B cell (primary cell): ENCODE results near the gene TTC21A. TPM values are rescaled to one million over a fixed set of nuclear protein-coding genes. Genes with fewer than 3 reads are reported as not detected.

ENCODE experiments used
- ATAC-seq: fragments of 200-7000 bp; cut with Tn5 transposase; one replicate; pipeline ENCODE4 v1.10.0; 2021; ENCODE audit warnings: low read depth, mild to moderate bottlenecking, moderate number of reproducible peaks, moderate library complexity
- CTCF ChIA-PET: fragments of 350-600 bp; sonication (Branson Sonifier 250); formaldehyde crosslinking; loops from one replicate; lab custom pipeline; 2021; ENCODE audit warnings: antibody characterized with exemption, inconsistent platforms; lab: Charles Lee
- POLR2A ChIA-PET: fragments of 350-600 bp; sonication (Branson Sonifier 250); formaldehyde crosslinking; loops from one replicate; lab custom pipeline; 2021; ENCODE audit warnings: antibody characterized with exemption; lab: Charles Lee
- DNase-seq: peaks from one replicate; pipeline ENCODE4 v3.0.0; 2013
- H2AFZ ChIP-seq: 2 replicates; pipeline ENCODE4 v1.6.1; 2012; ENCODE audit warnings: mild to moderate bottlenecking, low read depth, low read length; ENCODE audit not compliant: insufficient read depth, poor library complexity, severe bottlenecking
- H3K27ac ChIP-seq, 2 donors: 1 replicate in 1 of 2; 2 replicates in 1 of 2; pipeline ENCODE4 v1.5.1; 2012 to 2013; ENCODE audit warnings: low read length in 2 of 2, mild to moderate bottlenecking in 2 of 2, moderate library complexity in 1 of 2
- H3K27me3 ChIP-seq, 4 experiments: fragments of 200-600 bp in 1 of 4; sonication (generic) in 1 of 4; replicated peaks in 1 of 4; 1 replicate in 2 of 4; 2 replicates in 2 of 4; pipeline versions ENCODE4 v1.6.1 to v1.7.0; 2013 to 2016; ENCODE audit warnings: low read length in 3 of 4, mild to moderate bottlenecking in 2 of 4, mixed read lengths in 1 of 4, moderate library complexity in 1 of 4; ENCODE audit not compliant: insufficient read depth in 4 of 4, control insufficient read depth in 3 of 4; ENCODE audit errors: control extremely low read depth in 1 of 4
- H3K36me3 ChIP-seq, 2 experiments: replicated peaks in 1 of 2; 1 replicate in 1 of 2; 2 replicates in 1 of 2; pipeline versions ENCODE4 v1.6.1 to v1.7.1; 2013; ENCODE audit warnings: low read length in 1 of 2; ENCODE audit not compliant: insufficient read depth in 2 of 2, control insufficient read depth in 1 of 2; ENCODE audit errors: control extremely low read depth in 1 of 2, extremely low read depth in 1 of 2
- H3K4me1 ChIP-seq, 2 donors: fragments of 200-600 bp in 1 of 2; sonication (generic) in 1 of 2; 1 replicate in 1 of 2; 2 replicates in 1 of 2; pipeline versions ENCODE4 v1.5.1 to v1.6.1; 2013 to 2017; ENCODE audit warnings: low read length in 2 of 2; ENCODE audit not compliant: control insufficient read depth in 2 of 2, insufficient read depth in 2 of 2
- H3K4me2 ChIP-seq: replicated peaks from 2 replicates; pipeline ENCODE3; 2012; ENCODE audit warnings: mild to moderate bottlenecking, low read depth, low read length; ENCODE audit not compliant: poor library complexity, severe bottlenecking
- H3K4me3 ChIP-seq, 5 experiments: fragments of 200-600 bp in 1 of 5; sonication (generic) in 1 of 5; 1 replicate in 3 of 5; 2 replicates in 2 of 5; pipeline versions ENCODE4 v1.5.1 to v1.7.0; 2011 to 2016; ENCODE audit warnings: low read length in 4 of 5, mild to moderate bottlenecking in 4 of 5, low read depth in 2 of 5, control low read depth in 1 of 5, moderate library complexity in 1 of 5; ENCODE audit not compliant: insufficient read depth in 1 of 5; ENCODE audit errors: control extremely low read depth in 1 of 5, extremely low read depth in 1 of 5
- H3K79me2 ChIP-seq: fragments of 200-600 bp; sonication (generic); one replicate; pipeline ENCODE4 v1.6.0; 2016; ENCODE audit warnings: low read length; ENCODE audit not compliant: control insufficient read depth, insufficient read depth
- H3K9ac ChIP-seq: fragments of 200-600 bp; sonication (generic); 2 replicates; pipeline ENCODE4 v1.6.1; 2017; ENCODE audit warnings: mild to moderate bottlenecking, low read length, moderate library complexity
- H3K9me3 ChIP-seq, 3 donors: one replicate each; pipeline versions ENCODE4 v1.6.1 to v1.7.1; 2013; ENCODE audit warnings: low read length in 2 of 3; ENCODE audit not compliant: control insufficient read depth in 2 of 3, insufficient read depth in 1 of 3; ENCODE audit errors: control extremely low read depth in 1 of 3
- H4K20me1 ChIP-seq: 2 replicates; pipeline ENCODE4 v1.6.0; 2012; ENCODE audit warnings: mild to moderate bottlenecking, low read length; ENCODE audit not compliant: insufficient read depth, control insufficient read depth, poor library complexity, severe bottlenecking
- H3K27ac Mint-ChIP-seq: one replicate; pipeline ENCODE4 v1.8.0; 2021; ENCODE audit warnings: mixed read lengths
- H3K27me3 Mint-ChIP-seq: one replicate; pipeline ENCODE4 v1.8.0; 2021; ENCODE audit warnings: mixed read lengths
- H3K4me1 Mint-ChIP-seq: one replicate; pipeline ENCODE4 v1.8.0; 2021; ENCODE audit warnings: mixed read lengths
- H3K4me3 Mint-ChIP-seq: one replicate; pipeline ENCODE4 v1.8.0; 2021; ENCODE audit warnings: mixed read lengths
- H3K9me3 Mint-ChIP-seq: one replicate; pipeline ENCODE4 v1.8.0; 2022; ENCODE audit warnings: mixed read lengths; ENCODE audit not compliant: insufficient read depth
- CTCF ChIP-seq: fragments of 200-600 bp; IDR thresholded peaks from one replicate; pipeline ENCODE4 v1.8.0; 2022; ENCODE audit warnings: antibody characterized with exemption, mild to moderate bottlenecking
- EZH2 ChIP-seq: IDR thresholded peaks from 2 replicates; pipeline ENCODE4 v1.6.1; 2012; ENCODE audit warnings: borderline replicate concordance, low read depth, mild to moderate bottlenecking, moderate library complexity, low read length; ENCODE audit not compliant: insufficient read depth, poor library complexity, severe bottlenecking
- WGBS: methylation state at CpG from one replicate; pipeline ENCODE4 v1.1.5; 2013; ENCODE audit warnings: missing lambda C conversion rate; ENCODE audit not compliant: insufficient coverage; 5-methylcytosine and 5-hydroxymethylcytosine counted together
- intact Hi-C: fragments of 100-400 bp; cut with micrococcal nuclease; formaldehyde crosslinking; loops from one replicate; pipeline ENCODE4 v1.10.0; 2022
- polyA plus RNA-seq: library from polyadenylated mRNA; depleted of rRNA; stranded (reverse); fragments of >200 nt; gene quantifications from 2 replicates; pipeline ENCODE4 v1.2.3, GENCODE V29; 2012
- total RNA-seq, 2 donors: library from RNA; stranded (reverse); fragments of 120-200 nt in 1 of 2; gene quantifications; 1 replicate in 1 of 2; 2 replicates in 1 of 2; pipeline versions ENCODE4 v1.2.3 to v1.2.4, GENCODE V29; 2013 to 2022

Gene TTC21A
- total and polyA plus RNA-seq, 2 donors (not counting 1 experiment from before 2014, with no cell fraction given) = 49.2 to 106 TPM

DNA sequence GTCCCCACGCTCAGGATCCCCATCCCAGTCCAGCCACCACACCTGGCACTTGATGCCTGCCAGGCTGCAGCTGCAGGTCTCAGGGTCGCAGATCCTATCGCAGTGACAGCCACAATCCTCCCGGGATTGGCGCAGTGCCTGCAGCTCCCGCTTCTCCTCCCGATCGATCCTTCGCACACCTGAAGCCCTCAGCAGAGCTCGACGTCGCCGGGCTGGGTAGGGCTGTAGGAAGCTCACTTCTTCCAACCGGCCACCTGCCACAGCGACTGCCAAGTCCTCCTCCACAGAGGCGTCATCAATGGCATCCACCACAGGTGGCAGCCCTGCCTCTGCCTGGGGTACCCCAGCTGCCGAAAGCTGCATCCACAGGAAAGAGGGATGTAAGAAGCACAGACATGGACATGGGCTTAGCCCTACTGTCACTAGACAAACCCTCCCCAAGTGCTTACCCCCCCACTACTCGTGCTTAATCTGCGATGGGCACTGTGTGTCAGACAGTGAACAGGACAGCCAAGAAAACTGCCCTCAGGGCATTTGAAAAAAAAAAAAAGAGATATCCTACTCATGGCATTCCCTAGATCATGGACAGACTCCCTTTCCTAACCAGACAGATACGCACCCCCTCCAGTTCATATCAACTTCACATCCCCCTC, 36.7 kb downstream of the TTC21A start:
- ChIA-PET POLR2A (no interaction called here), CTCF (interaction anchor here (0.8 to 1.3 kb wide), 2 partner anchors 27 to 147 kb away, joined by 4 read pairs; no protein-coding TSS in a partner anchor)
- Histone ChIP-seq H3K9me3 (no peaks in the 10 kb centered on the region), H3K4me2 (no peak overlapping the region), H3K4me3 (no peak overlapping the region), H2AFZ (no peak overlapping the region), H3K4me1 (peaks cover 58 to 62% of the 10 kb centered on the region in 2 donors), H3K27me3 (no peaks in the 10 kb centered on the region), H3K79me2 (peaks cover 74% of the 10 kb centered on the region), H4K20me1 (peaks cover 87% of the 10 kb centered on the region), H3K36me3 (peaks cover 2 to 63% of the 10 kb centered on the region in 2 experiments), H3K27ac (no peak overlapping the region), H3K9ac (no peak overlapping the region)
- intact Hi-C loops = no loop called here
- no peaks in the 10 kb centered on the region for H3K9me3 Mint-ChIP-seq
- H3K27me3 Mint-ChIP-seq = no peaks in the 10 kb centered on the region
- TF ChIP-seq CTCF (no peak), EZH2 (no peak)
- WGBS = 95% methylated on average over 20 of the region's 20 CpGs
- DNase-seq (no peak), ATAC-seq (no peak)
- peaks cover 72% of the 10 kb centered on the region for H3K4me1 Mint-ChIP-seq
- no peak overlapping the region for H3K4me3 Mint-ChIP-seq
- peak overlapping the region; percentile 57 for H3K27ac Mint-ChIP-seq

GRCh38 chr3:39144748-39145380, 37.4 kb downstream of the TTC21A start:
- peaks cover 78% of the 10 kb centered on the region for H3K4me1 Mint-ChIP-seq
- H3K27me3 Mint-ChIP-seq = no peaks in the 10 kb centered on the region
- H3K27ac Mint-ChIP-seq = peak overlapping the region; percentile 57
- POLR2A ChIA-PET = no interaction called here
- H3K9me3 Mint-ChIP-seq = no peaks in the 10 kb centered on the region
- H3K4me1 ChIP-seq = peaks cover 64 to 68% of the 10 kb centered on the region in 2 donors
- WGBS = 99% methylated on average over 16 of the region's 23 CpGs
- H3K36me3 ChIP-seq = peaks cover 2 to 63% of the 10 kb centered on the region in 2 experiments
- no peak overlapping the region for H3K27ac ChIP-seq
- no peak overlapping the region for H2AFZ ChIP-seq
- no peaks in the 10 kb centered on the region for H3K9me3 ChIP-seq
- ATAC-seq (no peak), DNase-seq (no peak)
- TF ChIP-seq CTCF (no peak), EZH2 (no peak)
- H3K4me3 Mint-ChIP-seq = no peak overlapping the region
- no peaks in the 10 kb centered on the region for H3K27me3 ChIP-seq
- intact Hi-C loops = no loop called here
- H3K79me2 ChIP-seq = peaks cover 81% of the 10 kb centered on the region
- H3K4me3 ChIP-seq = no peak overlapping the region
- CTCF ChIA-PET = interaction anchor here (1.0 to 5.9 kb wide), 5 partner anchors 11 to 148 kb away, joined by 3 to 36 read pairs (median 4); no protein-coding TSS in a partner anchor
- H4K20me1 ChIP-seq = peaks cover 94% of the 10 kb centered on the region
- no peak overlapping the region for H3K9ac ChIP-seq
- no peak overlapping the region for H3K4me2 ChIP-seq
